Upper lobe of right lung (tissue), 1 donor: ENCODE data around the gene ASB7. TPM values are rescaled to one million over a fixed set of nuclear protein-coding genes. Genes with fewer than 3 reads are reported as not detected.
A peak's percentile ranks its signal among the peaks of the same experiment; 100 is the strongest.

Experiments used
- ATAC-seq: fragments of 200-7000 bp; cut with Tn5 transposase; one replicate; pipeline ENCODE4 v1.9.1; 2020; ENCODE audit warnings: mild to moderate bottlenecking, moderate library complexity
- DNase-seq: peaks from one replicate; pipeline ENCODE4 v3.0.0-alpha.2; 2020
- H3K27ac ChIP-seq: fragments of 200-600 bp; one replicate; pipeline ENCODE4 v1.8.0; 2022
- H3K27me3 ChIP-seq: fragments of 200-600 bp; one replicate; pipeline ENCODE4 v1.8.0; 2022; ENCODE audit warnings: mild to moderate bottlenecking
- H3K36me3 ChIP-seq: fragments of 200-600 bp; one replicate; pipeline ENCODE4 v1.8.0; 2022
- H3K4me1 ChIP-seq: fragments of 200-600 bp; one replicate; pipeline ENCODE4 v1.8.0; 2022
- H3K4me3 ChIP-seq: fragments of 200-600 bp; one replicate; pipeline ENCODE4 v1.8.0; 2022; ENCODE audit warnings: mild to moderate bottlenecking
- H3K9me3 ChIP-seq: fragments of 200-600 bp; one replicate; pipeline ENCODE4 v1.8.0; 2022
- CTCF ChIP-seq: fragments of 200-600 bp; IDR thresholded peaks from one replicate; pipeline ENCODE4 v1.8.0; 2022; ENCODE audit warnings: antibody characterized with exemption
- intact Hi-C: fragments of 100-400 bp; cut with DNase I; formaldehyde crosslinking; loops from one replicate; pipeline ENCODE4 v1.11.0; 2022
- total RNA-seq: library from RNA; stranded (reverse); fragmentation: NEBNext Ultra II Directional; extraction: Animal tissue kit (Norgen Biotek cat#: 25700); gene quantifications from one replicate; pipeline ENCODE4 v1.2.1, GENCODE V29; 2021
- donor health status: DM: no; HTN: yes; CAD: no; lungs with severe emphysema.

The ASB7 gene
- total RNA-seq, 1 donor from 2014 or later: 13.1 TPM

GRCh38 chr15:100565591-100565990 lies 36.8 kb upstream of the ASB7 start:
- Histone ChIP-seq H3K4me1 (no peaks in the 10 kb centered on the region), H3K36me3 (peaks cover 12% of the 10 kb centered on the region), H3K4me3 (no peak overlapping the region), H3K27ac (no peak overlapping the region), H3K9me3 (no peaks in the 10 kb centered on the region), H3K27me3 (no peaks in the 10 kb centered on the region)
- TF ChIP-seq CTCF: no peak
- no peak for DNase-seq
- intact Hi-C loops: no loop called here
- peak; percentile 66 for ATAC-seq

GRCh38 chr15:100566850-100567628 lies 35.4 kb upstream of the ASB7 start:
- peaks cover 21% of the 10 kb centered on the region for H3K36me3 ChIP-seq
- no peaks in the 10 kb centered on the region for H3K27me3 ChIP-seq
- DNase-seq: no peak
- intact Hi-C loops: no loop called here
- no peak for ATAC-seq
- H3K4me3 ChIP-seq: no peak overlapping the region
- H3K9me3 ChIP-seq: no peaks in the 10 kb centered on the region
- TF ChIP-seq CTCF: no peak
- H3K4me1 ChIP-seq: no peaks in the 10 kb centered on the region
- no peak overlapping the region for H3K27ac ChIP-seq

GRCh38 chr15:100569391-100569790 lies 33.0 kb upstream of the ASB7 start:
- no peak overlapping the region for H3K4me3 ChIP-seq
- peaks cover 33% of the 10 kb centered on the region for H3K36me3 ChIP-seq
- H3K27ac ChIP-seq: no peak overlapping the region
- no peak for ATAC-seq
- no peaks in the 10 kb centered on the region for H3K9me3 ChIP-seq
- no peak for DNase-seq
- TF ChIP-seq CTCF: no peak
- intact Hi-C loops: no loop called here
- H3K4me1 ChIP-seq: no peaks in the 10 kb centered on the region
- H3K27me3 ChIP-seq: no peaks in the 10 kb centered on the region

GRCh38 chr15:100570275-100570674 lies 32.1 kb upstream of the ASB7 start:
- Histone ChIP-seq H3K27ac (no peak overlapping the region), H3K4me1 (no peaks in the 10 kb centered on the region), H3K4me3 (no peak overlapping the region), H3K36me3 (peaks cover 33% of the 10 kb centered on the region), H3K27me3 (no peaks in the 10 kb centered on the region), H3K9me3 (no peaks in the 10 kb centered on the region)
- no peak for ATAC-seq
- intact Hi-C loops: no loop called here
- no peak for DNase-seq
- no peak for TF ChIP-seq CTCF

GRCh38 chr15:100570735-100571313 lies 31.6 kb upstream of the ASB7 start:
- DNase-seq (no peak), ATAC-seq (no peak)
- H3K4me3 ChIP-seq: no peak overlapping the region
- no peaks in the 10 kb centered on the region for H3K27me3 ChIP-seq
- H3K9me3 ChIP-seq: no peaks in the 10 kb centered on the region
- intact Hi-C loops: no loop called here
- TF ChIP-seq CTCF: no peak
- H3K4me1 ChIP-seq: no peaks in the 10 kb centered on the region
- no peak overlapping the region for H3K27ac ChIP-seq
- H3K36me3 ChIP-seq: peaks cover 33% of the 10 kb centered on the region
